Measurements from ENCODE around the gene TMEM121.
"Not testable (repeated sequence)": the region's sequence is repeated elsewhere in the genome, so short reads cannot be mapped to it uniquely, and the experiment has no call there.

TMEM121 gene

GRCh38 chr14:105529319-105529568 lies 2.9 kb downstream of the TMEM121 start:
- no peak for DNase-seq

GRCh38 chr14:105529569-105530284 lies 3.3 kb downstream of the TMEM121 start:
- no peak for DNase-seq

GRCh38 chr14:105530285-105531087 lies 4.1 kb downstream of the TMEM121 start:
- DNase-seq: no peak

- DNase-seq: no peak
Measured at GRCh38 chr14:105531088-105531893, 4.9 kb downstream of the TMEM121 start.

- no peak for DNase-seq
Measured at GRCh38 chr14:105531894-105532623, 5.7 kb downstream of the TMEM121 start.

GRCh38 chr14:105532735-105533141 lies 6.4 kb downstream of the TMEM121 start:
- no peak for DNase-seq

GRCh38 chr14:105533391-105533790 lies 7.0 kb downstream of the TMEM121 start:
- DNase-seq: no peak

GRCh38 chr14:105533811-105534498 lies 7.6 kb downstream of the TMEM121 start:
- DNase-seq: no peak

GRCh38 chr14:105534586-105534985 lies 8.2 kb downstream of the TMEM121 start:
- DNase-seq: no peak

- no peak for DNase-seq
Measured at GRCh38 chr14:105536051-105536450, 9.7 kb downstream of the TMEM121 start.

- no peak for DNase-seq
Measured at GRCh38 chr14:105536691-105537579, 10.6 kb downstream of the TMEM121 start.

GRCh38 chr14:105537580-105538474 lies 11.4 kb downstream of the TMEM121 start:
- no peak for DNase-seq

- DNase-seq: no peak
Measured at GRCh38 chr14:105538481-105539049, 12.2 kb downstream of the TMEM121 start.

- DNase-seq: no peak
Measured at GRCh38 chr14:105540811-105541210, 14.4 kb downstream of the TMEM121 start.

- no peak for DNase-seq
Measured at GRCh38 chr14:105541218-105541875, 15.0 kb downstream of the TMEM121 start.

- DNase-seq: not testable (repeated sequence)
Measured at GRCh38 chr14:105545676-105546075, 19.3 kb downstream of the TMEM121 start.

GRCh38 chr14:105546410-105546809 lies 20.0 kb downstream of the TMEM121 start:
- not testable (repeated sequence) for DNase-seq

- DNase-seq: not testable (repeated sequence)
Measured at GRCh38 chr14:105547072-105547471, 20.7 kb downstream of the TMEM121 start.

- no peak for DNase-seq
Measured at GRCh38 chr14:105547741-105548169, 21.4 kb downstream of the TMEM121 start.
